GM18498 (cell line): ENCODE measurements around the gene HOTAIR.

Experiments used
- ATAC-seq: cut with Tn5 transposase; IDR thresholded peaks from one replicate; pipeline ENCODE4 v1.9.1; 2021; ENCODE audit warnings: mild to moderate bottlenecking, moderate library complexity; ENCODE audit not compliant: unreplicated experiment

Gene HOTAIR

GRCh38 chr12:53974084-53975063 lies at the start of gene HOTAIR:
TSS of gene HOTAIR (minus strand) at chr12:53974954.
- ATAC-seq = no peak

- ATAC-seq = no peak
These were observed 49.4 kb upstream of the HOTAIR start for GRCh38 chr12:54024127-54024526.

- no peak for ATAC-seq
These were observed 48.5 kb upstream of the HOTAIR start for GRCh38 chr12:54022960-54023884.

GRCh38 chr12:54021432-54022013 lies 46.8 kb upstream of the HOTAIR start:
- no peak for ATAC-seq

DNA sequence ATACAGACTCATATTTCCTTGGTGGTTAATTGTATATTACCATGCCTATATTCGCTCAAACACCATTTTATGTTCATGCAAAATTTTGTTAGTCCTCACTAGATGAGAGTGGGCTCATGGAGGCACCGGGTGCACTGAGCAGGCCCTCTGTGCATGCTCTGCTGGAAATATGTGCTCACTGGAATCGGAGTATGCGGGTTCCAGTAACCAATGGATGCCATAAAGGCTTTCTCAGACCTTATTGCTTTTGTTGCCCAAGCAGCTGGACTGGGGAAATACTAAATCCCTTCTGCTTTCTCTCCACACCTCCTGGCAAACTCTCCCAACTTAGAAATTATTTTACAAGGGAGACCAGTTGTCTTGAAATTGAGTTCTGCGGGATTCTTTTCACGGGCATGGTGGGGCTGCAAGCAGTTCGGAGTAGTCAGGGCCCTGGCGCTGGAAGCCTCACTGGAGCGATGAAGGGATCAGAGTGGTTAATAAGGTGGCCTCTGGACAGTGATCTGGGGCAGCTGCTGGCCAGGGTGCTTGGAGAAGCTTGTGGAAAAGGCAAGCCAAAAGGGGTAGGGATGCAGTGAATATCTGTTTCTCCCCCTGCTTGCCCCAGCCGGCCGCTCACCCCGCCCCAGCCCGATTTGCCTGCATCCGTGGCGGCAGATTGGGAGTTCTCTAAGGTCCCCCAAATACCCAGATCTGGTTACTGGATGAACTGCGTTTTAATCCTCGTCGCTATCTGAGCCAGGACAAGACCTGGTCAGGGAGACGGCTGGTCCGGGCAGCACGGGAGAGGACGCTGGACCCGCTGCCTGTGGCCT lies 46.0 kb upstream of the HOTAIR start:
- ATAC-seq = no peak

- no peak for ATAC-seq
These were observed 45.3 kb upstream of the HOTAIR start for GRCh38 chr12:54019924-54020590.

GRCh38 chr12:54019091-54019811 lies 44.5 kb upstream of the HOTAIR start:
- ATAC-seq = no peak

- ATAC-seq = no peak
These were observed 43.8 kb upstream of the HOTAIR start for GRCh38 chr12:54018468-54018984.

- peak; percentile 75 for ATAC-seq
These were observed 43.2 kb upstream of the HOTAIR start for GRCh38 chr12:54017878-54018467.

DNA sequence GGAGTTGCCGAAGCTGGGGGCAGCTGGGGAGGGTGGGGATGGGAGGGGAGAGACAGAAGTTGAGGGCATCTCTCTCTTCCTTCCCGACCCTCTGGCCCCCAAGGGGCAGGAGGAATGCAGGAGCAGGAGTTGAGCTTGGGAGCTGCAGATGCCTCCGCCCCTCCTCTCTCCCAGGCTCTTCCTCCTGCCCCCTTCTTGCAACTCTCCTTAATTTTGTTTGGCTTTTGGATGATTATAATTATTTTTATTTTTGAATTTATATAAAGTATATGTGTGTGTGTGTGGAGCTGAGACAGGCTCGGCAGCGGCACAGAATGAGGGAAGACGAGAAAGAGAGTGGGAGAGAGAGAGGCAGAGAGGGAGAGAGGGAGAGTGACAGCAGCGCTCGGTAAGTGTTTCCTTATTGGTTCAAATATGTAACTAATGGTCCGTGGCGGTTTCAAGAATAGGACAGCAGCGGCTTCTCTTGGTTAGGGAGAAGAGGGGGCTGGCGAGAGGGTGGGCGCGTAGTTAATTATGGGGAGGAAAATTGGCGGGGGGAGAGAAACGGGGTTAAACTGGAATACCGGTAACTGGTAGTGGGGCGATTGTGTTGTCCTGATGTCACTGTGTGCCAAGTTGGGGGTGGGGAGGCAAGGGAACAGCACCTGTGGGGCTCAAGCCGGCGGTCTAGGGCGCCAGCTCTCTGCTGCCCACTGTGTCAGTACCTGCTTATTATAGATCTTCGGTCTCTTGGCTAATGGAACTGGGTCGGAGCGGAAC lies 42.5 kb upstream of the HOTAIR start:
- peak; percentile 27 for ATAC-seq

DNA sequence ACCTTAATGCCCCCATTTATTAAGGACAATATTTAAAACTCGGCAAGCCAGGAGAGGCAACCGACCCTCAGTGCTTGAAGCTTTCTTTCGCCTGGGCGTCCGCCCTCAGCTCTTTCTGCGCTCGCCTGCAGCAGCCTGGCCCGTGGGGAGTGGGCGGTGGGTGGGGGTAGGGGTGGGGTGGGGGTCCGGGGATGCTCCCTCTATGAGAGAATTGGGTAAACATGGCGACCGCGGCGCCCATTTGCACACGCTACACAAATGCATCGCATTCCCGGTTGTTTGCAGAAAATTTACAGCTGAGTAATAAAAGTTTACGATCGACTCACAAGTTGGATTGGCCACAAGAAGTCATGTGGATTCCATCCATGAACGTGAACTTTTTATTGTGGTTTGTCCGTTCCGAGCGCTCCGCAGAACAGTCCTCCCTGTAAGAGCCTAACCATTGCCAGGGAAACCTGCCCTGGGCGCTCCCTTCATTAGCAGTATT lies 41.8 kb upstream of the HOTAIR start:
- ATAC-seq = no peak

DNA sequence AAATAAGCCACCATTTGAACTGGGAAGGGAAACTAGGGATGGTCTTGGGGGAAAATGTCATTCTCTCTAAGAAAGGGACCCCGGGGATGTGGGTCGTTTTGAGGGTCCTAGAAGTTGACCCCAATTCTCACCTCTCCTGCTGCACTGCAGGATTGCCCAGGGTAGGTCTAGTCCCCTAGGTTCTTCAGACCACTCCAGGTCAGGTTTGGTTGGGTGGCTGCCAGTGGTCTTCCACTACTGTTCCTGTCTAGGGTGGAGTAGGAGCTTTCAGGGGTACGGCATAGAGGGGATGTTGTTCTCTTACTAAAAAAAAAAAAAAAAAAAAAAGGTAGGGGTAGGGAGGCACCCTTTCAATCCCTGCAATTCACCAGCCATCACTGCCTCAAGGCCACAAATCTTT lies 41.3 kb upstream of the HOTAIR start:
- ATAC-seq = no peak

GRCh38 chr12:54015018-54015931 lies 40.5 kb upstream of the HOTAIR start:
- ATAC-seq = no peak

DNA sequence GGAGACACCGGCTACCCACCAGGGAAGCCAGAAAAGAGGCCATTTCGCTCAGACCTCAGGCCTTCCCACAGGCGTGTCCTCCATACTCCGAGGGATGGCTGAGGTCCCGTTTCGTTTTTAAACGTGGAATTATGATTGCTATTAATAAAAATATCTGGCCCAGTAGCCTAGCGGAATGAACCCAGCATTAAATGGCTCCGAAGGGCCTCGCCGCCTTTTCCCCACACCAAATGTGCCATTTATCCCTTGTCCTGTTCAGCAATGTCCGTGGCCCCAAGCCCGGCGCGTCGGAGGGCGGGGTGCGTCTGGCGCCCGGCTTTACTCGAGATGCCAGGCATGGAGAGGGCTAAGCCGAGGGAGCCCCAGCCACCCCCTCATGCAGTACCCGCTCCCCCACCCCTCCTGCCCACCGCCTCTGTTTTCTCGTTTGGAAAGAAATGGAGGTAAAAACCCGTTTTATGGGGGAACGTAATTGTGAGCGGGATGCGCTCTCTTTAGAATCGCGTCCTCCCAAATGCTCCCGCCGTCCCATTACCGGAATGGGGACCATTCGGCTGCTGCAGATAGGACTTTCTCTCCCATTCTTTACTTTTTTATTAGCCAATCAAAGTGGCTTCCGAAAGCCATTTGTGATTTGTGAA lies 39.7 kb upstream of the HOTAIR start:
- no peak for ATAC-seq

DNA sequence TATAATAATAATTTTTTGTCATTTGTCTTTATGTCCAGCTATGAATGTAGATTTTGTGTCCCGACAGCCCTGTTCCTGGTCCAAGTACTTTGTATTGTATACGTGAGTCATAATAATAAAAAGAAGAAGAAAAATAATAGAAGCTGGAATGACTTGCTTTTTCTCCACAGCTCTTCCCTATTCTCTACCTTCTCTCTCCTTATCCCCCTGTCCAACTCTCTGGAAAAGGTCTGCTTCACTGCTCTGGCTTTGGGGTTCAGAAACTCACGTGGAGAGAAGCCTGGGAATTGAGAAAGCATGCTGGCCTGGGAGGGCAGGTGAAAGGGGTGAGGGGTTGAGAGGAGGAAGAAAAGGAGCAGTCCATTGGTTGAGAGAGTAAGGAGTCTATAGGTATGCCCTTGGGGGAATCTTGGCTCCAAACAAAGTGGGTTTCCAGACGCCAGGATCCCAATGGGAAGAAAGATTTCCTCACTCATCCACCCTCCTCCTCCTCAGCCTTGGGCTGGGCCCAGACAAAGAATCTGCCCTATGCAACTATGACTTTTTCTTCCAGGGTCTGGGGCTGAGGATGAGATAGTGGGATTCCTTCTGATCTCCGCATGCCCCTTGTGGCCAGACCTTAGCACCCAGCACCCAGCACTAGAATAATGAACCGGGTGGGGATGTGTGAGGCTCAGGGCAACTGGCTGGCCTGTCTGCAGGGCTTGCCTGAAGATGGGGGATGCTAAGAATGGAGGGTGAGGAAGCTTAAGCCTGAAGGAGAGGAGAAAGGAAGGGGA lies 38.1 kb upstream of the HOTAIR start:
- ATAC-seq = no peak
